ENCODE results near the gene KCNS1. TPM values are rescaled to one million over a fixed set of nuclear protein-coding genes. Genes with fewer than 3 reads are reported as not detected.

KCNS1 gene
- polyA plus RNA-seq, 2 of the 4 experiments (the other 2 are of a cell fraction) = not detected

- TF ChIP-seq REST (IDR thresholded peaks at IDR 0.05) = no peak
Measured at GRCh38 chr20:45095805-45096238, 5.1 kb downstream of the KCNS1 start (continued).

DNA sequence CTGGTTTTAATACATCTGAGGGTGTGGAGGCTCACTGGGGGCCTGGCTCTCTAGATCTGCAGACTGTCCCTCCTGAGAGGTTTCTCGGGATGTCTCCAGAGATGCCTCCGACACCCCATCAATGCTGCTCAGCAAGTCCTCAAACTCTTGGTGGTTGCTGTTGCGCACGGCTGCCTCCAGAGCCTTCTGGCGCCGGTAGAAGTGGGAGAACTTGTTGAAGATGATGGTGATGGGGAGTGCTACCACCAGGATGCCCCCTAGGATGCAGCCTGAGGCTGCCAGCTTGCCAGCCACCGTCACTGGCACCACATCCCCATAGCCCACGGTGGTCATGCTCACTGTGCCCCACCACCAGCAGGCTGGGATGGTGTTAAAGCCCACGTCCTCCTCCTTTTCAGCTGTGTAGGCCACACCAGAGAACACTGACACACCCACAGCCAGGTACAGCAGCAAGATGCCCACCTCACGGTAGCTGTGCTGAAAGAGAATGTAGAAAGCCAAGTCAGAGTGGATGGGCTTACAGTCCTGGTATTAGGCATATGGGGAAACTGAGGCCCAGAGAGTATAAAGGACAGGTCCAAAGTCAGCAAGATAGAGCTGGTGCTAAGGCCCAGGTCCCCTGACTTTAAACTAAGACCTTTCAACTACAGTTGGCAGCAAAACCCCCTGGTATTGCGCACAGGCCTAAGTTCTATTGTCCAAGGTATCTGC lies 5.9 kb downstream of the KCNS1 start:
- no peak overlapping the region for H3K4me3 ChIP-seq
- POLR2A ChIA-PET = interaction anchor here (0.7 to 1.8 kb wide), 2 partner anchors 51 to 198 kb away, joined by 3 to 5 read pairs; no protein-coding TSS in a partner anchor

DNA sequence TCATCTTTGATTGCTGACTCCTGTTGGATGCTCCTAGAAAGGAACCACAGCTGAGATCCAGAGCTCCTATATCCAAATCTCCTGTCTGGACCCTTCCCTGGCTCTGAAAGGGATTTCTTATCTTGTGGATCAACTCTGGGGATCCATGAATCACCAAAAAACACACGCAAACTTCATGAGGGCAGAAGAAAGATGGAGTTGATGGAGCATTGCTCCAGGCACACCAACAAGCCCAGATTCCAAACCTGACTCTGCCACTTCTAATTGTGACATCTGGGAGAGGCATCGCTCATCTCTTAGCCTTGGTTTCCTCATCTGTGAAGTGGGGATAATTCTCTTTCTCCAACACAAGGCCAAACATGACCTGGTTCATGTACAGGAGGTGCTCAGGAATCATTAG lies 6.7 kb downstream of the KCNS1 start:
- ATAC-seq (no peak), FAIRE-seq (no peak), DNase-seq (ENCODE audit: low read depth in 1 of 2, low spot score in 1 of 2) (no peak)
- 87% methylated on average over 2 of the region's 2 CpGs for WGBS (ENCODE audit: missing lambda C conversion rate)
- Histone ChIP-seq H3K27ac (no peak overlapping the region), H3K4me2 (no peak overlapping the region), H3K4me3 (no peak overlapping the region), H3K9me3 (no peaks in the 10 kb centered on the region), H3K4me1 (no peaks in the 10 kb centered on the region)
- TF ChIP-seq CHD4 (IDR thresholded peaks at IDR 0.05; ENCODE audit: borderline replicate concordance) = no peak
- TF ChIP-seq, protein P1, sequence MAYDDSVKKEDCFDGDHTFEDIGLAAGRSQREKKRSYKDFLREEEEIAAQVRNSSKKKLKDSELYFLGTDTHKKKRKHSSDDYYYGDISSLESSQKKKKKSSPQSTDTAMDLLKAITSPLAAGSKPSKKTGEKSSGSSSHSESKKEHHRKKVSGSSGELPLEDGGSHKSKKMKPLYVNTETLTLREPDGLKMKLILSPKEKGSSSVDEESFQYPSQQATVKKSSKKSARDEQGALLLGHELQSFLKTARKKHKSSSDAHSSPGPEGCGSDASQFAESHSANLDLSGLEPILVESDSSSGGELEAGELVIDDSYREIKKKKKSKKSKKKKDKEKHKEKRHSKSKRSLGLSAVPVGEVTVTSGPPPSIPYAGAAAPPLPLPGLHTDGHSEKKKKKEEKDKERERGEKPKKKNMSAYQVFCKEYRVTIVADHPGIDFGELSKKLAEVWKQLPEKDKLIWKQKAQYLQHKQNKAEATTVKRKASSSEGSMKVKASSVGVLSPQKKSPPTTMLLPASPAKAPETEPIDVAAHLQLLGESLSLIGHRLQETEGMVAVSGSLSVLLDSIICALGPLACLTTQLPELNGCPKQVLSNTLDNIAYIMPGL (CRISPR knock-in tag; IDR thresholded peaks at IDR 0.05; ENCODE audit: borderline replicate concordance) = no peak
- TF ChIP-seq ZNF302 (CRISPR knock-in tag; IDR thresholded peaks at IDR 0.05) = no peak
- no peak for TF ChIP-seq REST (IDR thresholded peaks at IDR 0.05)
- TF ChIP-seq GATA3 (IDR thresholded peaks at IDR 0.05; ENCODE audit: borderline replicate concordance) = no peak
- no peak for TF ChIP-seq ESRRA (IDR thresholded peaks at IDR 0.05; ENCODE audit: borderline replicate concordance, low read length)
- no peak for TF ChIP-seq NR3C1 (IDR thresholded peaks at IDR 0.05)
- TF ChIP-seq NFE2L2 (conservative IDR thresholded peaks at IDR 0.05; ENCODE audit: low read length) = no peak
- TF ChIP-seq FOXS1 (CRISPR knock-in tag; IDR thresholded peaks at IDR 0.05) = no peak
- ChIA-PET POLR2A (no interaction called here), CTCF (interaction anchor here (0.5 to 8.8 kb wide), 12 partner anchors 11 to 347 kb away, joined by 3 to 197 read pairs (median 25); partner anchors contain the start of gene WFDC5)

More for the DNA sequence above, 5.9 kb downstream of the KCNS1 start:
- FAIRE-seq (no peak), DNase-seq (ENCODE audit: low read depth in 1 of 2, low spot score in 1 of 2) (no peak), ATAC-seq (peak in 1 of 2 experiments; percentile 14; a peak in 2 of 6 replicates)
- H3K4me1 ChIP-seq = no peaks in the 10 kb centered on the region
- TF ChIP-seq RCOR1 (IDR thresholded peaks at IDR 0.05; ENCODE audit: low read depth, low read length) (no peak), KDM1A (IDR thresholded peaks at IDR 0.05; ENCODE audit: low read depth) (no peak), NR3C1 (IDR thresholded peaks at IDR 0.05) (no peak), ZFP36 (IDR thresholded peaks at IDR 0.05; ENCODE audit: borderline replicate concordance, partially characterized antibody) (no peak), ESRRA (IDR thresholded peaks at IDR 0.05; ENCODE audit: borderline replicate concordance, low read length) (no peak), ZNF302 (CRISPR knock-in tag; IDR thresholded peaks at IDR 0.05) (no peak), ATOH8 (CRISPR knock-in tag; IDR thresholded peaks at IDR 0.05; ENCODE audit: low read depth) (no peak), NPAS2 (CRISPR knock-in tag; IDR thresholded peaks at IDR 0.05; ENCODE audit: borderline replicate concordance) (no peak), BHLHE40 (IDR thresholded peaks at IDR 0.05; ENCODE audit: low read depth, low read length) (no peak), SREBF2 (IDR thresholded peaks at IDR 0.05) (no peak), MAZ (IDR thresholded peaks at IDR 0.05; ENCODE audit: borderline replicate concordance, low read depth, low read length) (no peak), GATA3 (IDR thresholded peaks at IDR 0.05; ENCODE audit: borderline replicate concordance) (no peak), ZSCAN20 (CRISPR knock-in tag; IDR thresholded peaks at IDR 0.05) (no peak), FOXS1 (CRISPR knock-in tag; IDR thresholded peaks at IDR 0.05) (no peak), CBX8 (IDR thresholded peaks at IDR 0.05) (no peak), HOXB13 (CRISPR knock-in tag; IDR thresholded peaks at IDR 0.05; ENCODE audit: low read depth) (no peak), HEYL (CRISPR knock-in tag; IDR thresholded peaks at IDR 0.05) (no peak), FOSB (CRISPR knock-in tag; IDR thresholded peaks at IDR 0.05) (no peak), POLR2A (IDR thresholded peaks at IDR 0.05; ENCODE audit: low read length) (no peak)
- TF ChIP-seq, protein P2, sequence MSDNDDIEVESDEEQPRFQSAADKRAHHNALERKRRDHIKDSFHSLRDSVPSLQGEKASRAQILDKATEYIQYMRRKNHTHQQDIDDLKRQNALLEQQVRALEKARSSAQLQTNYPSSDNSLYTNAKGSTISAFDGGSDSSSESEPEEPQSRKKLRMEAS (IDR thresholded peaks at IDR 0.05) = no peak
- WGBS (ENCODE audit: missing lambda C conversion rate) = 76% methylated on average over 7 of the region's 11 CpGs
- no peaks in the 10 kb centered on the region for H3K9me3 ChIP-seq
- no peak overlapping the region for H3K4me2 ChIP-seq
- CTCF ChIA-PET = interaction anchor here (0.9 to 8.8 kb wide), 37 partner anchors 8 to 676 kb away, joined by 3 to 197 read pairs (median 7); partner anchors contain the start of genes SEMG1, SLPI and WFDC5
- H3K27ac ChIP-seq = no peak overlapping the region

Data from A549 (cell line).